GM12878 (cell line): ENCODE results near the gene PRR5. TPM values are rescaled to one million over a fixed set of nuclear protein-coding genes. Genes with fewer than 3 reads are reported as not detected.
A peak's percentile ranks its signal among the peaks of the same experiment; 100 is the strongest.

Source experiments
- ATAC-seq: fragments of 200-7000 bp; cut with Tn5 transposase; 3 replicates; pipeline ENCODE4 v1.9.1; 2020; ENCODE audit warnings: mild to moderate bottlenecking, moderate library complexity
- BruUV-seq: library from RNA; stranded (reverse); fragments of 400-500 nt; replicated peaks from 2 replicates; lab custom pipeline; 2021; lab: Mats Ljungman, UMichigan
- CTCF ChIA-PET: fragments of 300-600 bp; sonication (Branson Sonifier 250); formaldehyde crosslinking; extraction: SDS; loops from one replicate; lab custom pipeline; 2021; ENCODE audit warnings: inconsistent platforms; lab: Yijun Ruan, JAX
- POLR2A ChIA-PET: fragments of 350-600 bp; formaldehyde crosslinking; extraction: SDS; loops from one replicate; lab custom pipeline; 2021; ENCODE audit warnings: inconsistent platforms; lab: Charles Lee
- RAD21 ChIA-PET: fragments of 300-600 bp; sonication (Branson Sonifier 250); formaldehyde crosslinking; loops from one replicate; lab custom pipeline; 2023; ENCODE audit warnings: antibody characterized with exemption; ENCODE audit not compliant: unreplicated experiment; lab: Charles Lee
- SMC1A ChIA-PET: fragments of 300-600 bp; sonication (Branson Sonifier 250); formaldehyde crosslinking; loops from one replicate; lab custom pipeline; 2023; ENCODE audit not compliant: unreplicated experiment, uncharacterized antibody; lab: Charles Lee
- DNase-seq: peaks from one replicate; pipeline ENCODE4 v3.0.0-alpha.2; 2011; ENCODE audit warnings: low read depth, low spot score
- FAIRE-seq: peaks from 3 replicates; lab custom pipeline; 2011; peaks lifted over from hg19 to GRCh38; lab: Jason Lieb, UNC
- H2AFZ ChIP-seq: 2 replicates; pipeline ENCODE4 v1.6.0; 2011; ENCODE audit warnings: low read depth, low read length, control low read depth; ENCODE audit not compliant: control insufficient read depth
- H3K27ac ChIP-seq: 2 replicates; pipeline ENCODE4 v1.5.1; 2011; ENCODE audit warnings: control low read depth; ENCODE audit not compliant: control insufficient read depth, insufficient read depth
- H3K27me3 ChIP-seq, 2 experiments: replicated peaks in 1 of 2; 2 replicates each; pipeline versions ENCODE4 v1.6.0 to v1.6.1; 2011; ENCODE audit warnings: low read length in 1 of 2; ENCODE audit not compliant: control insufficient read depth in 2 of 2, insufficient read depth in 2 of 2
- H3K36me3 ChIP-seq, 2 experiments: 2 replicates each; pipeline ENCODE4 v1.5.1; 2011; ENCODE audit warnings: low read length in 1 of 2; ENCODE audit not compliant: control insufficient read depth in 2 of 2, insufficient read depth in 2 of 2
- H3K4me1 ChIP-seq: 2 replicates; pipeline ENCODE4 v1.6.1; 2011; ENCODE audit warnings: mild to moderate bottlenecking, low read length, moderate library complexity, mixed read lengths; ENCODE audit not compliant: control insufficient read depth, insufficient read depth
- H3K4me2 ChIP-seq: 2 replicates; pipeline ENCODE4 v1.6.0; 2011; ENCODE audit warnings: control low read depth; ENCODE audit not compliant: control insufficient read depth, insufficient read depth
- H3K4me3 ChIP-seq: fragments of 200-600 bp; sonication (generic); 2 replicates; pipeline ENCODE4 v1.5.1; 2016
- H3K79me2 ChIP-seq: 2 replicates; pipeline ENCODE4 v1.6.0; 2011; ENCODE audit warnings: low read length; ENCODE audit not compliant: control insufficient read depth, insufficient read depth
- H3K9ac ChIP-seq: 2 replicates; pipeline ENCODE4 v1.8.0; 2011; ENCODE audit warnings: low read length, control low read depth, mixed read lengths; ENCODE audit not compliant: control insufficient read depth, insufficient read depth
- H3K9me3 ChIP-seq: replicated peaks from 3 replicates; pipeline ENCODE4 v1.5.1; 2011; ENCODE audit warnings: mild to moderate bottlenecking, low read length; ENCODE audit not compliant: control insufficient read depth, insufficient read depth
- H4K20me1 ChIP-seq: 2 replicates; pipeline ENCODE4 v1.6.0; 2011; ENCODE audit not compliant: control insufficient read depth, insufficient read depth
- KAT2A ChIP-seq: conservative IDR thresholded peaks from 2 replicates; pipeline ENCODE4 v1.6.1; 2011; ENCODE audit warnings: low read depth, low read length; ENCODE audit not compliant: control insufficient read depth
- POLR2A ChIP-seq: IDR thresholded peaks from 2 replicates; pipeline ENCODE4 v1.6.1; 2011; ENCODE audit warnings: low read depth, mild to moderate bottlenecking, low read length
- RBBP5 ChIP-seq: fragments of 200-600 bp; sonication (generic); conservative IDR thresholded peaks from 2 replicates; pipeline ENCODE4 v1.6.1; 2016
- SMARCA5 ChIP-seq: fragments of 450-650 bp; IDR thresholded peaks from 2 replicates; pipeline ENCODE4 v1.6.1; 2017; ENCODE audit warnings: mild to moderate bottlenecking
- TCF3 ChIP-seq: IDR thresholded peaks from 2 replicates; pipeline ENCODE4 v1.6.1; 2012; ENCODE audit warnings: low read depth, mild to moderate bottlenecking, low read length, borderline replicate concordance; ENCODE audit not compliant: insufficient read depth
- USF1 ChIP-seq: IDR thresholded peaks from 2 replicates; pipeline ENCODE4 v1.6.1; 2011; ENCODE audit warnings: borderline replicate concordance, low read depth, mild to moderate bottlenecking, moderate library complexity, mixed read lengths, low read length; ENCODE audit not compliant: insufficient read depth; ENCODE audit errors: extremely low read length
- WGBS: methylation state at CpG from one replicate; pipeline ENCODE4 v1.1.6; 2016; ENCODE audit warnings: low lambda C conversion rate; ENCODE audit not compliant: insufficient replicate concordance, insufficient coverage; ENCODE audit errors: missing lambda C conversion rate; 5-methylcytosine and 5-hydroxymethylcytosine counted together
- in situ Hi-C: fragments of 300-500 bp; cut with MboI; formaldehyde crosslinking; loops from 9 replicates; pipeline ENCODE4 v1.14.3; 2018; ENCODE audit warnings: mixed read lengths
- intact Hi-C: fragments of 100-400 bp; cut with micrococcal nuclease; formaldehyde crosslinking; loops from one replicate; pipeline ENCODE4 v1.14.2; 2022; ENCODE audit not compliant: unreplicated experiment
- polyA plus RNA-seq, 11 experiments: library from polyadenylated mRNA; depleted of rRNA in 4 of 11; unstranded in 6 of 11; stranded (reverse) in 5 of 11; fragments of >200 nt; fragmentation: Nextera tagmentation in 4 of 11; fragmentation: Illumina TruSeq in 1 of 11; extraction: Ambion mirVana in 4 of 11; extraction: Trizol in 1 of 11; gene quantifications; 1 replicate in 1 of 11; 2 replicates in 10 of 11; pipeline versions ENCODE4 v1.2.1 to v1.2.3, GENCODE V29; 2011 to 2016; ENCODE audit warnings: inconsistent platforms in 2 of 11, missing spikeins in 2 of 11, low read depth in 1 of 11
- total RNA-seq, 4 experiments: library from RNA; depleted of rRNA in 3 of 4; stranded (reverse); fragments of >200 nt in 3 of 4; fragmentation: Illumina TruSeq in 1 of 4; extraction: Trizol in 1 of 4; gene quantifications; 2 replicates each; pipeline versions ENCODE4 v1.2.1 to v1.2.3, GENCODE V29; 2013 to 2021
- TF ChIP-seq, protein P1 (sequence below): fragments of 450-650 bp; IDR thresholded peaks from 2 replicates; pipeline ENCODE4 v1.6.1; 2016; ENCODE audit warnings: mild to moderate bottlenecking

PRR5 gene
- total and polyA plus RNA-seq, 10 of the 15 experiments (the other 5 are each of a cell fraction or from before 2014, with no cell fraction given): 0.03 to 9.4 (median 1.5) TPM

GRCh38 chr22:44682556-44683168, 19.3 kb upstream of the PRR5 start:
- BruUV-seq: no TSS peak
- H3K9me3 ChIP-seq: no peaks in the 10 kb centered on the region; the same call in 2 of the 3 replicates
- WGBS: 98% methylated on average over 11 of the region's 11 CpGs
- TF ChIP-seq, protein P1, sequence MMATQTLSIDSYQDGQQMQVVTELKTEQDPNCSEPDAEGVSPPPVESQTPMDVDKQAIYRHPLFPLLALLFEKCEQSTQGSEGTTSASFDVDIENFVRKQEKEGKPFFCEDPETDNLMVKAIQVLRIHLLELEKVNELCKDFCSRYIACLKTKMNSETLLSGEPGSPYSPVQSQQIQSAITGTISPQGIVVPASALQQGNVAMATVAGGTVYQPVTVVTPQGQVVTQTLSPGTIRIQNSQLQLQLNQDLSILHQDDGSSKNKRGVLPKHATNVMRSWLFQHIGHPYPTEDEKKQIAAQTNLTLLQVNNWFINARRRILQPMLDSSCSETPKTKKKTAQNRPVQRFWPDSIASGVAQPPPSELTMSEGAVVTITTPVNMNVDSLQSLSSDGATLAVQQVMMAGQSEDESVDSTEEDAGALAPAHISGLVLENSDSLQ: no peak
- TF ChIP-seq USF1 (no peak), TCF3 (0 out of 2 replicates have a peak, but pooled peaks have one; percentile 15), POLR2A (no peak), SMARCA5 (peak; percentile 76; the same call in 1 of the 2 replicates), RBBP5 (no peak), KAT2A (no peak)
- TF ChIP-seq, all 136 proteins: peak for 2
- RAD21 ChIA-PET: interaction anchor here (1.1 to 2.1 kb wide), 2 partner anchors 12 to 18 kb away, joined by 4 to 9 read pairs; no protein-coding TSS in a partner anchor
- H3K9ac ChIP-seq: no peak overlapping the region
- DNase-seq (no peak), ATAC-seq (no peak), FAIRE-seq (no peak)
- H4K20me1 ChIP-seq: no peaks in the 10 kb centered on the region
- H3K79me2 ChIP-seq: no peaks in the 10 kb centered on the region
- no peaks in the 10 kb centered on the region for H3K36me3 ChIP-seq
- SMC1A ChIA-PET: interaction anchor here (0.7 to 2.3 kb wide), 2 partner anchors 16 to 19 kb away, joined by 3 to 8 read pairs; no protein-coding TSS in a partner anchor
- no peaks in the 10 kb centered on the region for H3K27me3 ChIP-seq
- H2AFZ ChIP-seq: no peak overlapping the region
- CTCF ChIA-PET: interaction anchor here (1.2 to 3.3 kb wide), 3 partner anchors 16 to 56 kb away, joined by 5 to 17 read pairs (median 6); no protein-coding TSS in a partner anchor
- in situ Hi-C loops (no loop called here), intact Hi-C loops (no loop called here)
- peaks cover 46% of the 10 kb centered on the region for H3K4me1 ChIP-seq
- POLR2A ChIA-PET: interaction anchor here (0.5 kb wide), 1 partner anchor 1798 kb away, joined by 3 read pairs; no protein-coding TSS in a partner anchor
- H3K4me2 ChIP-seq: peak overlapping the region; percentile 84; the same call in 1 of the 2 replicates
- H3K27ac ChIP-seq: no peak overlapping the region
- no peak overlapping the region for H3K4me3 ChIP-seq
